A673 (cell line): ENCODE data around the gene GDA.

Source experiments
- CTCF ChIP-seq: fragments of 300-800, 200-600 bp; sonication (generic); conservative IDR thresholded peaks from 2 replicates; pipeline ENCODE4 v1.5.1; 2017; ENCODE audit warnings: low read depth, mild to moderate bottlenecking, antibody characterized with exemption, low read length, moderate library complexity, mixed read lengths
- EZH2 ChIP-seq: fragments of 200-600 bp; sonication (generic); IDR thresholded peaks from 2 replicates; pipeline ENCODE4 v1.6.1; 2017; ENCODE audit warnings: borderline replicate concordance, low read depth, mild to moderate bottlenecking, mixed read lengths, antibody characterized with exemption, low read length; ENCODE audit not compliant: poor library complexity, severe bottlenecking

- TF ChIP-seq CTCF: no peak
- TF ChIP-seq EZH2: no peak
Measured at GRCh38 chr9:72262063-72262462, 112.8 kb downstream of the GDA start.
